Measurements from ENCODE around the gene ERI3.

DNA sequence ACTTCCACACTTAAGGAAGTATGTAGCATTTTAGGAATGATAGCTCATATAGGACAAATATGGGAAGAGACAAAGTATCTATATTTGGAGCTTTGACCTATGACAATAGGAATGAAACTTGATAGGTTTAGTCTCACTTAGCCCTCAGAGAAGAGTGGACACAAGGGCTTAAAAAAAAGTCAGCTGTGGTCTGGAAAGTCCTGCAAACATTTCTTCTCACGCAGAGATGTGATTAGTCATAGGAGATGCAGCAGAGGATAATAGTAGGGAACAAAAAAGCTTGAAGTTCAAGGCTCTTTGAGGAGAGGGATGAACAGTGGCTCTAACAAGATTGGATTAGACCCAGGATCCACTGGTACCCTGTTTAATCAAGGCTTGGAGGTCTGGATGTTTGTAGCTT, 35.2 kb upstream of the ERI3 start:
- TF ChIP-seq SMC3 (conservative IDR thresholded peaks at IDR 0.05; ENCODE audit: insufficient read depth, low read depth, low read length) (no peak), ZNF354B (CRISPR knock-in tag; IDR thresholded peaks at IDR 0.05) (no peak), RAD21 (CRISPR knock-in tag; conservative IDR thresholded peaks at IDR 0.05 in 1 of 2, IDR thresholded peaks at IDR 0.05 in 1 of 2) (no peak), ZNF140 (CRISPR knock-in tag; IDR thresholded peaks at IDR 0.05) (no peak)
- TF ChIP-seq, protein P1, sequence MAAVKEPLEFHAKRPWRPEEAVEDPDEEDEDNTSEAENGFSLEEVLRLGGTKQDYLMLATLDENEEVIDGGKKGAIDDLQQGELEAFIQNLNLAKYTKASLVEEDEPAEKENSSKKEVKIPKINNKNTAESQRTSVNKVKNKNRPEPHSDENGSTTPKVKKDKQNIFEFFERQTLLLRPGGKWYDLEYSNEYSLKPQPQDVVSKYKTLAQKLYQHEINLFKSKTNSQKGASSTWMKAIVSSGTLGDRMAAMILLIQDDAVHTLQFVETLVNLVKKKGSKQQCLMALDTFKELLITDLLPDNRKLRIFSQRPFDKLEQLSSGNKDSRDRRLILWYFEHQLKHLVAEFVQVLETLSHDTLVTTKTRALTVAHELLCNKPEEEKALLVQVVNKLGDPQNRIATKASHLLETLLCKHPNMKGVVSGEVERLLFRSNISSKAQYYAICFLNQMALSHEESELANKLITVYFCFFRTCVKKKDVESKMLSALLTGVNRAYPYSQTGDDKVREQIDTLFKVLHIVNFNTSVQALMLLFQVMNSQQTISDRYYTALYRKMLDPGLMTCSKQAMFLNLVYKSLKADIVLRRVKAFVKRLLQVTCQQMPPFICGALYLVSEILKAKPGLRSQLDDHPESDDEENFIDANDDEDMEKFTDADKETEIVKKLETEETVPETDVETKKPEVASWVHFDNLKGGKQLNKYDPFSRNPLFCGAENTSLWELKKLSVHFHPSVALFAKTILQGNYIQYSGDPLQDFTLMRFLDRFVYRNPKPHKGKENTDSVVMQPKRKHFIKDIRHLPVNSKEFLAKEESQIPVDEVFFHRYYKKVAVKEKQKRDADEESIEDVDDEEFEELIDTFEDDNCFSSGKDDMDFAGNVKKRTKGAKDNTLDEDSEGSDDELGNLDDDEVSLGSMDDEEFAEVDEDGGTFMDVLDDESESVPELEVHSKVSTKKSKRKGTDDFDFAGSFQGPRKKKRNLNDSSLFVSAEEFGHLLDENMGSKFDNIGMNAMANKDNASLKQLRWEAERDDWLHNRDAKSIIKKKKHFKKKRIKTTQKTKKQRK (IDR thresholded peaks at IDR 0.05; ENCODE audit: borderline replicate concordance, low read depth, low read length), result no peak
